ENCODE data around the gene SEC23B. TPM values are rescaled to one million over a fixed set of nuclear protein-coding genes. Genes with fewer than 3 reads are reported as not detected.

SEC23B gene
- total and polyA plus RNA-seq, 2 of the 13 experiments (the other 11 are each of a cell fraction or from before 2014, with no cell fraction given) = 114 to 120 TPM

DNA sequence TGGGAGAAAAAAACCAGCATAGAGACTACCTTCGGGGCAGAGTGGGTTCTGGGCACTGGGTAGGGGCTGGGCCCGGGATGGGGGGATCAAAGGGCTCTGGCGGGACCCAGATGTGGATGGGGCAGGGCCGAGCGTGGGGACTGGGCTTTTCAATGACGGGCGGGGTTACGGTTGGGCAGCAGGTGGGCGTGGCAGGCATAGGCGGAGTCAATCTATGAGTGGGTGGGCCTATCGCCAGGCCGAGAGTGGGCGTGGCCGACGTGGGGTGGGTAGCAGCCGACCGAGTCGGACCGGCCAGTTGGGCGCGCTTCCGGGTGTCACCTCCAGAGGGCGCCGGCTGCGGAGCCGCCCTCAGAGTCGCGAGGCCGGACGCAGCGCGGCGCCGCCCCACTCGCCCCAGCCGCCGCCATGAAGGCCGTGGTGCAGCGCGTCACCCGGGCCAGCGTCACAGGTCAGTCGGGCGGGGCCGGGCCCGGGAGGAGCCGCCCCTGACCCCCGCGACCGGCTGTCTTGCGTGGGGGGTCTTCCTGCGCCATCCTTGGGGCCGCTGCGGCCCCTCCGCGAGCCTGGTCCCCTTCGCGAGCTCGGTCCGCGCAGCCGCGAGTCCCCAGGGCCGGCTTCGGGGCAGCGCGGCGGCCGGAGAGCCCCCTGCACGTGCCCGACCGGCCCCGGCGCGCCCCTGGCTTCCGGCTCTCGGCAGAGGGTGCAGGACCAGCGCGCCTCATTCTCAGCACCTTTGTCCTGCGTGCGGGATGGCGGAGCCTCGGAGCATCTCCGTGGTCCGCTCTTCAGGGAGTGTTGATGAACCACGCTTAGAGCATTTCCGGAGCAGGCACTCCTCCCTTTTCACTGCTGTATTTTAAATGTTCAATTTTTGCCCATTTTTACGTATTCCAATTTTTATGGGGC lies 80.2 kb downstream of the SEC23B start, which contains the start of gene DTD1 (continued):
- TF ChIP-seq, protein P1, sequence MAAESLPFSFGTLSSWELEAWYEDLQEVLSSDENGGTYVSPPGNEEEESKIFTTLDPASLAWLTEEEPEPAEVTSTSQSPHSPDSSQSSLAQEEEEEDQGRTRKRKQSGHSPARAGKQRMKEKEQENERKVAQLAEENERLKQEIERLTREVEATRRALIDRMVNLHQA (CRISPR knock-in tag; IDR thresholded peaks at IDR 0.05) = no peak
- no peak for TF ChIP-seq ZNF841 (CRISPR knock-in tag; IDR thresholded peaks at IDR 0.05; ENCODE audit: borderline replicate concordance)
- TF ChIP-seq, protein P2, sequence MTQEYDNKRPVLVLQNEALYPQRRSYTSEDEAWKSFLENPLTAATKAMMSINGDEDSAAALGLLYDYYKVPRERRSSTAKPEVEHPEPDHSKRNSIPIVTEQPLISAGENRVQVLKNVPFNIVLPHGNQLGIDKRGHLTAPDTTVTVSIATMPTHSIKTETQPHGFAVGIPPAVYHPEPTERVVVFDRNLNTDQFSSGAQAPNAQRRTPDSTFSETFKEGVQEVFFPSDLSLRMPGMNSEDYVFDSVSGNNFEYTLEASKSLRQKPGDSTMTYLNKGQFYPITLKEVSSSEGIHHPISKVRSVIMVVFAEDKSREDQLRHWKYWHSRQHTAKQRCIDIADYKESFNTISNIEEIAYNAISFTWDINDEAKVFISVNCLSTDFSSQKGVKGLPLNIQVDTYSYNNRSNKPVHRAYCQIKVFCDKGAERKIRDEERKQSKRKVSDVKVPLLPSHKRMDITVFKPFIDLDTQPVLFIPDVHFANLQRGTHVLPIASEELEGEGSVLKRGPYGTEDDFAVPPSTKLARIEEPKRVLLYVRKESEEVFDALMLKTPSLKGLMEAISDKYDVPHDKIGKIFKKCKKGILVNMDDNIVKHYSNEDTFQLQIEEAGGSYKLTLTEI (CRISPR knock-in tag; conservative IDR thresholded peaks at IDR 0.05) = no peak
- no peak for TF ChIP-seq ZNF484 (CRISPR knock-in tag; IDR thresholded peaks at IDR 0.05; ENCODE audit: borderline replicate concordance, low read depth)
- no peak; a peak in 1 of 4 replicates for TF ChIP-seq REST (IDR thresholded peaks at IDR 0.05; ENCODE audit: borderline replicate concordance in 1 of 2, low read depth in 1 of 2, low read length in 2 of 2)
- TF ChIP-seq ZFP91 (CRISPR knock-in tag; IDR thresholded peaks at IDR 0.05; ENCODE audit: borderline replicate concordance) = peak; percentile 74
- peak; percentile 52; the same call in 1 of the 2 replicates for TF ChIP-seq KDM3A (CRISPR knock-in tag; IDR thresholded peaks at IDR 0.05; ENCODE audit: low read depth)
- TF ChIP-seq, protein P3, sequence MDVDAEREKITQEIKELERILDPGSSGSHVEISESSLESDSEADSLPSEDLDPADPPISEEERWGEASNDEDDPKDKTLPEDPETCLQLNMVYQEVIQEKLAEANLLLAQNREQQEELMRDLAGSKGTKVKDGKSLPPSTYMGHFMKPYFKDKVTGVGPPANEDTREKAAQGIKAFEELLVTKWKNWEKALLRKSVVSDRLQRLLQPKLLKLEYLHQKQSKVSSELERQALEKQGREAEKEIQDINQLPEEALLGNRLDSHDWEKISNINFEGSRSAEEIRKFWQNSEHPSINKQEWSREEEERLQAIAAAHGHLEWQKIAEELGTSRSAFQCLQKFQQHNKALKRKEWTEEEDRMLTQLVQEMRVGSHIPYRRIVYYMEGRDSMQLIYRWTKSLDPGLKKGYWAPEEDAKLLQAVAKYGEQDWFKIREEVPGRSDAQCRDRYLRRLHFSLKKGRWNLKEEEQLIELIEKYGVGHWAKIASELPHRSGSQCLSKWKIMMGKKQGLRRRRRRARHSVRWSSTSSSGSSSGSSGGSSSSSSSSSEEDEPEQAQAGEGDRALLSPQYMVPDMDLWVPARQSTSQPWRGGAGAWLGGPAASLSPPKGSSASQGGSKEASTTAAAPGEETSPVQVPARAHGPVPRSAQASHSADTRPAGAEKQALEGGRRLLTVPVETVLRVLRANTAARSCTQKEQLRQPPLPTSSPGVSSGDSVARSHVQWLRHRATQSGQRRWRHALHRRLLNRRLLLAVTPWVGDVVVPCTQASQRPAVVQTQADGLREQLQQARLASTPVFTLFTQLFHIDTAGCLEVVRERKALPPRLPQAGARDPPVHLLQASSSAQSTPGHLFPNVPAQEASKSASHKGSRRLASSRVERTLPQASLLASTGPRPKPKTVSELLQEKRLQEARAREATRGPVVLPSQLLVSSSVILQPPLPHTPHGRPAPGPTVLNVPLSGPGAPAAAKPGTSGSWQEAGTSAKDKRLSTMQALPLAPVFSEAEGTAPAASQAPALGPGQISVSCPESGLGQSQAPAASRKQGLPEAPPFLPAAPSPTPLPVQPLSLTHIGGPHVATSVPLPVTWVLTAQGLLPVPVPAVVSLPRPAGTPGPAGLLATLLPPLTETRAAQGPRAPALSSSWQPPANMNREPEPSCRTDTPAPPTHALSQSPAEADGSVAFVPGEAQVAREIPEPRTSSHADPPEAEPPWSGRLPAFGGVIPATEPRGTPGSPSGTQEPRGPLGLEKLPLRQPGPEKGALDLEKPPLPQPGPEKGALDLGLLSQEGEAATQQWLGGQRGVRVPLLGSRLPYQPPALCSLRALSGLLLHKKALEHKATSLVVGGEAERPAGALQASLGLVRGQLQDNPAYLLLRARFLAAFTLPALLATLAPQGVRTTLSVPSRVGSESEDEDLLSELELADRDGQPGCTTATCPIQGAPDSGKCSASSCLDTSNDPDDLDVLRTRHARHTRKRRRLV (CRISPR knock-in tag; IDR thresholded peaks at IDR 0.05) = no peak
- no peak for TF ChIP-seq ZNF207 (IDR thresholded peaks at IDR 0.05; ENCODE audit: borderline replicate concordance)
- TF ChIP-seq ZNF160 (CRISPR knock-in tag; IDR thresholded peaks at IDR 0.05) = peak; percentile 77; the same call in 1 of the 2 replicates
- no peak for TF ChIP-seq HDAC6 (IDR thresholded peaks at IDR 0.05; ENCODE audit: low read depth, low read length)
- TF ChIP-seq SSRP1 (CRISPR knock-in tag; IDR thresholded peaks at IDR 0.05) = no peak
- TF ChIP-seq, protein P4, sequence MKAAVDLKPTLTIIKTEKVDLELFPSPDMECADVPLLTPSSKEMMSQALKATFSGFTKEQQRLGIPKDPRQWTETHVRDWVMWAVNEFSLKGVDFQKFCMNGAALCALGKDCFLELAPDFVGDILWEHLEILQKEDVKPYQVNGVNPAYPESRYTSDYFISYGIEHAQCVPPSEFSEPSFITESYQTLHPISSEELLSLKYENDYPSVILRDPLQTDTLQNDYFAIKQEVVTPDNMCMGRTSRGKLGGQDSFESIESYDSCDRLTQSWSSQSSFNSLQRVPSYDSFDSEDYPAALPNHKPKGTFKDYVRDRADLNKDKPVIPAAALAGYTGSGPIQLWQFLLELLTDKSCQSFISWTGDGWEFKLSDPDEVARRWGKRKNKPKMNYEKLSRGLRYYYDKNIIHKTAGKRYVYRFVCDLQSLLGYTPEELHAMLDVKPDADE (CRISPR knock-in tag; IDR thresholded peaks at IDR 0.05) = peak; percentile 75; the same call in 1 of the 2 replicates
